Measurements from ENCODE around the gene ZNF841.
"Not testable (repeated sequence)": the region's sequence is repeated elsewhere in the genome, so short reads cannot be mapped to it uniquely, and the experiment has no call there.

The ZNF841 gene

DNA sequence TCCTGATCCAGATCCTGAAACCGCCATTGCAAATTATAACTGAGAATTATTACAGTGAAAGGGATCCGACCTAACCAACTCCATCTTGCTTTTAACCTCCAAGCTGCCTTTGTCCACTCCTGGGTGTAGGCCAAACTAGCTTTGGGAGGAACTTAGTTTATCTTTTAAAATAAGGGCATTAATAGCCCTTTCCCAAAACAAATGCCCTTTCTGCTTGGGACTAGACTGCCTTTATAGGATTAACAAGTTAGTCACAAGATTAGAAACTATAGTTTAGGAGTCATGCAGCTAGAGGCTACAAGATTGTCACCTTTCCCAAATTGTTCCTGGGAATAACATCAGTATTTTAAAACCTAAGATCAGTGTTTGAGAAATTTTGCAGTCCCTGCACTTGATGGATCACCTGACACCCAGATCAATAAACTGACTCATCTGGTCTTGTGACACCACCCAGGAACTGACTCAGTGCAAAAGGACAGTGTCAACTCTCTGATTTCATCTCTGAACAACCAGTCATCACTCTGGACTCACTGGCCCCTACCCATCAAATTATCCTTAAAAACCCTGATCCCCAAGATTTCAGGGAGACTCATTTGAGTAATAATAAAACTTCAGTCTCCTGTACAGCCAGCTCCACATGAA lies 4.1 kb upstream of the ZNF841 start:
- peaks cover 15% of the 10 kb centered on the region for H3K4me1 Mint-ChIP-seq
- H3K27me3 Mint-ChIP-seq: no peaks in the 10 kb centered on the region
- H3K4me3 Mint-ChIP-seq: no peak overlapping the region
- ATAC-seq (no peak), DNase-seq (no peak)
- H3K27ac Mint-ChIP-seq: peak overlapping the region in 1 of 2 donors; percentile 55
- H3K9me3 Mint-ChIP-seq: peaks cover 15 to 58% of the 10 kb centered on the region in 2 donors

DNA sequence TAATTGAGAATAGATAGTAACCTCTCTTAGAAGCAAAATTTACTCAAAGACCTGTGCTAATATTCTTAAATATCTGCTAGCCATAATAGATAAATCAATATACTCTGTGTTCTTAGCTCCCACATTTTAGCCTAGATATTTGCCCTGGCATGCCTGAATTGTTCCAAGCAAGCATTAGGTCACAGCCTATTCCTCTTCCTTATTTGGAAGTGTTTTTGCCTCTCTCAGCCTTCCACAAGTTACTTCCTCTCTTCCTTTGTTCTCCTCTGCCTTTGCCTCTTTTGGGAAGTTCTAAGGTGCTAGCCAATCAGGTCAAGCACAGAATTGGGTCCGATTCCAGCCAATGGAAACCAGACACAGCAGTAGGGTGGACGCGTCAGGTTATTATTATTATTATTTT lies 851 bp upstream of the ZNF841 start:
- not testable (repeated sequence) for DNase-seq, ATAC-seq, H3K27ac Mint-ChIP-seq, H3K27me3 Mint-ChIP-seq
- peak overlapping the region in 1 of 2 donors; percentile 97 for H3K4me3 Mint-ChIP-seq
- H3K4me1 Mint-ChIP-seq: peaks cover 25% of the 10 kb centered on the region
- peaks cover 35 to 80% of the 10 kb centered on the region in 2 donors for H3K9me3 Mint-ChIP-seq

- peak overlapping the region; percentile 98 to 99 for H3K27ac Mint-ChIP-seq
- H3K27me3 Mint-ChIP-seq: no peaks in the 10 kb centered on the region
These were observed 937 bp downstream of the ZNF841 start for GRCh38 chr19:52094526-52095130.

GRCh38 chr19:52086481-52086880 lies 9.1 kb downstream of the ZNF841 start:
- H3K27me3 Mint-ChIP-seq: no peaks in the 10 kb centered on the region

More at GRCh38 chr19:52094526-52095130, 937 bp downstream of the ZNF841 start:
- Mint-ChIP-seq H3K9me3 (peaks cover 40 to 91% of the 10 kb centered on the region in 2 donors), H3K4me3 (peak overlapping the region; percentile 94 to 97), H3K4me1 (peaks cover 25% of the 10 kb centered on the region)
- no peak for ATAC-seq
- no peak for DNase-seq

GRCh38 chr19:52070496-52070895 lies 25.1 kb downstream of the ZNF841 start:
- no peak overlapping the region for H3K4me3 Mint-ChIP-seq

More at GRCh38 chr19:52086481-52086880, 9.1 kb downstream of the ZNF841 start:
- H3K27ac Mint-ChIP-seq: peak overlapping the region in 1 of 2 donors; percentile 2
- no peaks in the 10 kb centered on the region for H3K4me1 Mint-ChIP-seq
- peaks cover 66 to 77% of the 10 kb centered on the region in 2 donors for H3K9me3 Mint-ChIP-seq
- DNase-seq (no peak), ATAC-seq (no peak)
- no peak overlapping the region for H3K4me3 Mint-ChIP-seq

DNA sequence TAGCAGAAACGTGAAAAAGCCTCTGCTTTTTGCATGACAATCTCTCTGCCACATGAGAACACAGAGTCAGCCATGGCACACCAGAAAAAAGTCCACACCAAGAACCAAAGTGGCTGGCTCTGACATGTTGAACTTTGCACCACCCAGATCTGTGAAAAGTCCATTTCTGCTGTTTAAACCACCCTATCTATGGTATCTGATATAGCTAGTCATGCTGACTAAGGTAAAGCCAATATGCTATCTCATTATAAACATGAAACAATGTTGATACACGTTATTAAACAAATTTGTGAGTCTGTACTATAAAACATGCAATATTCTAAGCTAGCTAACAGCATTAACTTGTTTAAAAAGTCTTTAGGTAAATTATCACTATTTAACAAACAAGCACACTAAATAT lies 25.9 kb downstream of the ZNF841 start:
- peaks cover 60 to 67% of the 10 kb centered on the region in 2 donors for H3K9me3 Mint-ChIP-seq
- ATAC-seq (no peak), DNase-seq (no peak)
- H3K27me3 Mint-ChIP-seq: no peaks in the 10 kb centered on the region
- no peak overlapping the region for H3K4me3 Mint-ChIP-seq
- H3K27ac Mint-ChIP-seq: no peak overlapping the region
- H3K4me1 Mint-ChIP-seq: no peaks in the 10 kb centered on the region

More at GRCh38 chr19:52070496-52070895, 25.1 kb downstream of the ZNF841 start:
- H3K4me1 Mint-ChIP-seq: no peaks in the 10 kb centered on the region
- H3K27ac Mint-ChIP-seq: no peak overlapping the region
- DNase-seq (no peak), ATAC-seq (no peak)
- peaks cover 60 to 68% of the 10 kb centered on the region in 2 donors for H3K9me3 Mint-ChIP-seq
- H3K27me3 Mint-ChIP-seq: no peaks in the 10 kb centered on the region

DNA sequence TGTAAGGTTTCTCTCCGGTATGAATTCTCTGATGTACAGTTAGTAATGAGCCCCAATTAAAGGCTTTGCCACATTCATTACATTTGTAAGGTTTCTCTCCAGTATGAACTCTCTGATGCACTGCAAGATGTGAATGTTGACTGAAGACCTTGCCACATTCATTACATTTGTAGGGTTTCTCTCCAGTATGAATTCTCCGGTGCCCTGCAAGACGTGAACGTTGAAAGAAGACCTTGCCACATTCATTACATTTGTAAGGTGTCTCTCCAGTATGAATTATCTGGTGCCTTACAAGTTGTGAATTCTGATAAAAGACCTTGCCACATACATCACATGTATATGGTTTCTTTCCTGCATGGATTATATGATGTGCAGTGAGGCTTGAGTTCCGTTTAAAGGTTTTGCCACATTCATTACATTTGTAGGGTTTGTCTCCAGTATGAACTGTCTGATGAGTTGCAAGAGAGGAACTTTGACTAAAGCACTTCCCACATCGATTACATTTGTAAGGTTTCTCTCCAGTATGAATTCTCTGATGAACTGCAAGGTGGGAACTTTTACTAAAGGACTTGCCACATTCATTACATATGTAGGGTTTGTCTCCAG lies 29.2 kb downstream of the ZNF841 start:
- ATAC-seq (no peak), DNase-seq (no peak)
- H3K4me3 Mint-ChIP-seq: no peak overlapping the region
- H3K4me1 Mint-ChIP-seq: no peaks in the 10 kb centered on the region
- peaks cover 58 to 64% of the 10 kb centered on the region in 2 donors for H3K9me3 Mint-ChIP-seq
- no peaks in the 10 kb centered on the region for H3K27me3 Mint-ChIP-seq
- no peak overlapping the region for H3K27ac Mint-ChIP-seq

DNA sequence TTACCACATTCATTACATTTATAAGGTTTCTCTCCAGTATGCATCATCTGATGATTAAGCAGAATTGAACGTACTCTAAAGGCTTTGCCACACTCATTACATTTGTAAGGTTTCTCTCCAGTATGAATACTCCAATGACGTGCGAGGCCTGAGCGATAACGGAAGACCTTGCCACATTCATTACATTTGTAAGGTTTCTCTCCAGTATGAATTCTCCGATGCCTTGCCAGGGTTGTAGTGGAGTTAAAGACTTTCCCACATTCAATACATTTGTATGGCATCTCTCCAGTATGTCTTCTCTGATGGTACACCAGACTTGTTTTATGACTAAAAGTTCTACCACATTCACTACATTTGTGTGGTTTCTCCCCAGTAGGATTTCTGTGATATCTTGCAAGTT lies 30.2 kb downstream of the ZNF841 start:
- peaks cover 58 to 64% of the 10 kb centered on the region in 2 donors for H3K9me3 Mint-ChIP-seq
- no peak overlapping the region for H3K4me3 Mint-ChIP-seq

DNA sequence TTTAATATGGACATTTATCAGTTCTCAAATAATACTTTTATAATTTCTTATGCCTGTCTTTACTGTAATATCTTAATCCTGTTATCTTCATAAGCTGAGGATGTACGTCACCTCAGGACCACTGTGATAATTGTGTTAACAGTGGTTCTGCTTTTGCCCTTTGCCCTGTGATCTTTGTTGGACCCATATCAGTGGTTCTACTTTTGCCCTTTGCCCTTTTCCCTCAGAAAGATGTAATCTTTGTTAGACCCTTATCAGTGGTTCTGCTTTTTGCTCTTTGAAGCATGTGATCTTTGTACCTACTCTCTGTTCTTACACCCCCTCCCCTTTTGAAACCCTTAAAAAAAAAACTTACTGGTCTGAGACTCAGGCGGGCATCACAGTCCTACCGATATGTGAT lies 39.1 kb downstream of the ZNF841 start:
- H3K27ac Mint-ChIP-seq, H3K27me3 Mint-ChIP-seq, DNase-seq, H3K4me1 Mint-ChIP-seq, ATAC-seq, H3K4me3 Mint-ChIP-seq: not testable (repeated sequence)
- peaks cover 48 to 74% of the 10 kb centered on the region in 2 donors for H3K9me3 Mint-ChIP-seq

More for the DNA sequence above, 30.2 kb downstream of the ZNF841 start:
- ATAC-seq (no peak), DNase-seq (no peak)
- Mint-ChIP-seq H3K27ac (no peak overlapping the region), H3K27me3 (no peaks in the 10 kb centered on the region), H3K4me1 (no peaks in the 10 kb centered on the region)

DNA sequence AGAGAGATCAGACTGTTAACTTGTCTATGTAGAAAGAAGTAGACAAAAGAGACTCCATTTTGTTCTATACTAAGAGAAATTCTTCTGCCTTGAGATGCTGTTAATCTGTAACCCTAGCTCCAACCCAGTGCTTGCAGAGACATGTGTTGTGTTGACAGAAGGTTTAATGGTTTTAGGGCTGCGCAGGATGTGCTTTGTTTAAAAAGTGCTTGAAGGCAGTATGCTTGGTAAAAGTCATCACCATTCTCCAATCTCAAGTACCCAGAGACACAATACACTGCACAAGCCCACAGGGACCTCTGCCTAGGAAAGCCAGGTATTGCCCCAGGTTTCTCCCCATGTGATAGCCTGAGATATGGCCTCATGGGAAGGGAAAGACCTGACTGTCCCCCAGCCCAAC lies 43.8 kb downstream of the ZNF841 start:
- H3K4me1 Mint-ChIP-seq: peaks cover 27% of the 10 kb centered on the region
- H3K27ac Mint-ChIP-seq, H3K4me3 Mint-ChIP-seq, H3K27me3 Mint-ChIP-seq, DNase-seq, ATAC-seq: not testable (repeated sequence)
- H3K9me3 Mint-ChIP-seq: peaks cover 43 to 60% of the 10 kb centered on the region in 2 donors

DNA sequence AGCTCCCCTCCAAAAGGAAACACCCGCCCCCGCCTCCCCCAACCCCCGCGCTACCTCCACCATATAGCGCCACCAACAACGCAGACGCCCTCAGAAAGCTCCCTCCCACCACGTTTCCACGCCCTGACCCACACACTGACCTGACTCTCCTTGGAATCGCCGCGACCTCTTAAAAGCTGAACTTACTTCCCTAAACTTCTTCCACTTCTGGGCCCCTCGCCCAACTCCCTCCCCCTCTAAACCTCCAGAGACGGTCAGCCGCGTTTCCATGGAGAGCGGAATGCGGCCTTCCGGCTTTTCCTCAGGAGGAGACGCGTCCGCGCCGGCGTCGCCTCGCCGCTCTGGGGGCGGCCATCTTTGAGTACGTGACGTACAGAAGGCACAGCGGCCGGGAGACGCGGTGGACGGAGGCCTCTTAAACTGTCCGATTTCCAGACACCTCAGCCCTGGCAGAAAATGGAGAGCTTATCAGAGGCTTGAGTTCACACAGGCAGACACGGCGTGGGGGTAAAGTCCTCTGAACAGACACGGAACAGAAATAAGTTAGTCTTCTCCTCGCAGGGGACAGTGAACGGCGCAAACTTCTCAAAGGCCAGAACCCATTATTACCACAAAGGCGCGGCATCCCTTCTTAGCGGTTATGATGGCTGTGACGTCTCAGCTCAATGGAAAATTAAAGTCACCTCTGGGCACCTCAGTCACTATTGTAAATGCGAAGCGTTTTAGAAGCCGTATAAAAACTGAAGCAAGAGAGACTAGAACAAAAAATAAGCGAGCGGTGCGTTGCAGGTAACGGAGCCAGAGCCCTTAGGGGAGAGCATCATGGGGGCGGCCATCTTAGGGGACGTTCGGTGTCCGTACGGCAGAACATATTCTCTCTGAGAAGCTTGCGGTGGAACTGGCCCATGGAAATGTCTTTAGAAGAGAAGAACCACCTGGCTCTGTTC lies 46.7 kb downstream of the ZNF841 start, which contains the start of gene ZNF432:
Gene ZNF432 (minus strand): TSS at position 284 of the 947 bp plus-strand sequence. CDS start 1,970 bp downstream, outside the sequence.
- Mint-ChIP-seq H3K4me3 (peak within 1 kb of the TSS; percentile 91 to 100), H3K4me1 (peaks cover 27% of the 10 kb centered on the region), H3K27me3 (no peaks in the 10 kb centered on the region), H3K9me3 (peaks cover 32 to 42% of the 10 kb centered on the region in 2 donors), H3K27ac (peak within 1 kb of the TSS; percentile 100)
- peak; percentile 80 to 86 for DNase-seq
- ATAC-seq: peak; percentile 94

GRCh38 chr19:52039169-52039568 lies 56.4 kb downstream of the ZNF841 start:
- Mint-ChIP-seq H3K27me3 (no peaks in the 10 kb centered on the region), H3K4me1 (no peaks in the 10 kb centered on the region), H3K27ac (no peak overlapping the region), H3K4me3 (no peak overlapping the region), H3K9me3 (peaks cover 55 to 65% of the 10 kb centered on the region in 2 donors)
- DNase-seq (no peak), ATAC-seq (no peak)

DNA sequence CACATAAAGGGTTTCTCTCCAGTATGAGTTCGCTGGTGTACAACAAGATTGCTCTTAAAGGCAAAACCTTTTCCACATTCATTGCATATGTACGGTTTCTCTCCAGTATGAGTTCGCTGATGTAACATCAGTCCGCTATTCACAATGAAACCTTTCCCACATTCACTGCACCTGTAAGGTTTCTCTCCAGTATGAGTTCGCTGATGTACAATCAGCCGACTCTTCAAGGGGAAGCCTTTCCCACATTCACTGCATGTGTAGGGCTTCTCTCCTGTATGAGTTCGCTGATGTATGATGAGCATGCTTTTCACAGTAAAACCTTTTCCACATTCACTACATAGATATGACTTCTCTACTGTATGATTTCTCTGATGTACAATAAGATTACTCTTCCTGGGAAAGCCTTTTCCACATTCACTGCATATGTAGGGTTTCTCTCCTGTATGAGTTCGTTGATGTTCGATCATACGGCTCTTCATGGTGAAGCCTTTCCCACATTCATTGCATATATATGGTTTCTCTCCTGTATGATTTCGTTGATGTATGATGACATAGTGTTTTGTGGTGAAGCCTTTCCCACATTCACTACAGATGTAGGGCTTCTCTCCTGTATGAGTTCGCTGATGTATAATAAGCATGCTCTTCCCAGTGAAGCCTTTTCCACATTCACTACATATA lies 61.4 kb downstream of the ZNF841 start:
- Mint-ChIP-seq H3K9me3 (peaks cover 53 to 62% of the 10 kb centered on the region in 2 donors), H3K27ac (peak overlapping the region in 1 of 2 donors; percentile 13)

GRCh38 chr19:52028780-52029123 lies 66.8 kb downstream of the ZNF841 start:
- no peaks in the 10 kb centered on the region for H3K27me3 Mint-ChIP-seq
- DNase-seq (no peak), ATAC-seq (peak; percentile 55)
- H3K4me3 Mint-ChIP-seq: peak overlapping the region; percentile 88 to 93
- peaks cover 31 to 54% of the 10 kb centered on the region in 2 donors for H3K9me3 Mint-ChIP-seq
- peak overlapping the region; percentile 97 to 98 for H3K27ac Mint-ChIP-seq
- peaks cover 24% of the 10 kb centered on the region for H3K4me1 Mint-ChIP-seq

More for the DNA sequence above, 61.4 kb downstream of the ZNF841 start:
- H3K4me3 Mint-ChIP-seq: no peak overlapping the region
- DNase-seq (no peak), ATAC-seq (no peak)
- no peaks in the 10 kb centered on the region for H3K27me3 Mint-ChIP-seq
- no peaks in the 10 kb centered on the region for H3K4me1 Mint-ChIP-seq

All from stimulated activated naive CD8-positive, alpha-beta T cell treated with anti-CD3 and anti-CD28 coated beads, Interleukin-15, amount 100 ng/mL, for 72 hours (primary cell).